Measurements from ENCODE around the gene C1orf21.

GRCh38 chr1:184535191-184535970 lies 148.6 kb downstream of the C1orf21 start:
- TF ChIP-seq CTCF (IDR thresholded peaks at IDR 0.05 in 8 of 11, conservative IDR thresholded peaks at IDR 0.05 in 3 of 11) (no peak), POLR2A (IDR thresholded peaks at IDR 0.05) (no peak), POLR2AphosphoS5 (IDR thresholded peaks at IDR 0.05) (peak in 1 of 3 donors; percentile 27)
